HL-60 (cell line): Measurements from ENCODE around the gene TMEM80.

Source experiments
- DNase-seq, 2 experiments: peaks; one replicate each; pipeline ENCODE4 v3.0.0-alpha.2; 2010 to 2020; ENCODE audit warnings: low read depth in 1 of 2, low spot score in 1 of 2
- H3K27ac ChIP-seq: fragments of 250-450 bp; sonication (Bioruptor Pico); replicated peaks from 2 replicates; pipeline ENCODE4 v1.5.1; 2020; ENCODE audit warnings: mild to moderate bottlenecking, moderate library complexity
- H3K27me3 ChIP-seq: fragments of 250-450 bp; sonication (Bioruptor Pico); 2 replicates; pipeline ENCODE4 v1.5.1; 2021; ENCODE audit warnings: mild to moderate bottlenecking, moderate library complexity; ENCODE audit not compliant: insufficient read depth, poor library complexity, severe bottlenecking
- H3K4me3 ChIP-seq: replicated peaks from 2 replicates; pipeline ENCODE4 v1.5.1; 2011; ENCODE audit warnings: mild to moderate bottlenecking, control low read depth, low read length; ENCODE audit not compliant: insufficient read depth
- GABPA ChIP-seq: IDR thresholded peaks from 2 replicates; pipeline ENCODE4 v1.6.1; 2012; ENCODE audit warnings: low read depth
- POLR2AphosphoS5 ChIP-seq: IDR thresholded peaks from 2 replicates; pipeline ENCODE4 v1.6.1; 2012; ENCODE audit warnings: low read depth
- REST ChIP-seq: IDR thresholded peaks from 2 replicates; pipeline ENCODE4 v1.6.1; 2012; ENCODE audit warnings: low read depth; ENCODE audit not compliant: insufficient replicate concordance
- SPI1 ChIP-seq: IDR thresholded peaks from 2 replicates; pipeline ENCODE4 v1.6.1; 2012; ENCODE audit warnings: low read depth, mild to moderate bottlenecking, borderline replicate concordance
- TF ChIP-seq, protein P1 (sequence below): IDR thresholded peaks from one replicate; pipeline ENCODE4 v1.5.1; 2011; ENCODE audit warnings: low read length, control low read depth, inconsistent platforms; ENCODE audit not compliant: insufficient read depth

The TMEM80 gene

DNA sequence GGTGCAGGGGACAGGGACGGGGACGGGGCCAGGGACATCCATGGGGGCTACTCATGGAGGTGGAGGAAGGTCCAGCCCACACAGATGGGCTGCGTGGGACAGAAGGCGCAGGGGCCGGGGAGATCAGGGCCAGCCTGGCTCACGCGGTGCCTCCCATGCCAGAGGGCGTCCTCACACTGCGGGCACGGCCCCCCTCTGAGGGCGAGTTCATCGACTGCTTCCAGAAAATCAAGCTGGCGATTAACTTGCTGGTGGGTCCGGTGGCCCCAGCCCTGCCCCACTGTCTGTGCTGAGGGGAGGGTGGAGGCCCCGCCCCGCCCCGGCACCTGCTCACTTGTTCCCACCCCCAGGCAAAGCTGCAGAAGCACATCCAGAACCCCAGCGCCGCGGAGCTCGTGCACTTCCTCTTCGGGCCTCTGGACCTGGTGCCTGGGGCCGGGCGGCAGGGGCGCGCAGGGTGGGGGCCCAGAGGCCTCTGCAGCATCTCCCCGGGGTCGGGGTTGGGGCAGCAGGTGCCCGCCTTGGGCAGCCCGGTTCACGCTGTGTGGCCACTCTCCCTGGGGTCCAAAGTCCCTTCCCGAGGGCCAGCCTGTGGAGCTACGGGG, 26.2 kb downstream of the TMEM80 start:
- no peak for TF ChIP-seq POLR2AphosphoS5
- peak; percentile 97 for TF ChIP-seq SPI1
- TF ChIP-seq, protein P1, sequence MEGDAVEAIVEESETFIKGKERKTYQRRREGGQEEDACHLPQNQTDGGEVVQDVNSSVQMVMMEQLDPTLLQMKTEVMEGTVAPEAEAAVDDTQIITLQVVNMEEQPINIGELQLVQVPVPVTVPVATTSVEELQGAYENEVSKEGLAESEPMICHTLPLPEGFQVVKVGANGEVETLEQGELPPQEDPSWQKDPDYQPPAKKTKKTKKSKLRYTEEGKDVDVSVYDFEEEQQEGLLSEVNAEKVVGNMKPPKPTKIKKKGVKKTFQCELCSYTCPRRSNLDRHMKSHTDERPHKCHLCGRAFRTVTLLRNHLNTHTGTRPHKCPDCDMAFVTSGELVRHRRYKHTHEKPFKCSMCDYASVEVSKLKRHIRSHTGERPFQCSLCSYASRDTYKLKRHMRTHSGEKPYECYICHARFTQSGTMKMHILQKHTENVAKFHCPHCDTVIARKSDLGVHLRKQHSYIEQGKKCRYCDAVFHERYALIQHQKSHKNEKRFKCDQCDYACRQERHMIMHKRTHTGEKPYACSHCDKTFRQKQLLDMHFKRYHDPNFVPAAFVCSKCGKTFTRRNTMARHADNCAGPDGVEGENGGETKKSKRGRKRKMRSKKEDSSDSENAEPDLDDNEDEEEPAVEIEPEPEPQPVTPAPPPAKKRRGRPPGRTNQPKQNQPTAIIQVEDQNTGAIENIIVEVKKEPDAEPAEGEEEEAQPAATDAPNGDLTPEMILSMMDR, result no peak
- peak overlapping the region; percentile 21 for H3K4me3 ChIP-seq
- peak; percentile 39 to 82 for DNase-seq

DNA sequence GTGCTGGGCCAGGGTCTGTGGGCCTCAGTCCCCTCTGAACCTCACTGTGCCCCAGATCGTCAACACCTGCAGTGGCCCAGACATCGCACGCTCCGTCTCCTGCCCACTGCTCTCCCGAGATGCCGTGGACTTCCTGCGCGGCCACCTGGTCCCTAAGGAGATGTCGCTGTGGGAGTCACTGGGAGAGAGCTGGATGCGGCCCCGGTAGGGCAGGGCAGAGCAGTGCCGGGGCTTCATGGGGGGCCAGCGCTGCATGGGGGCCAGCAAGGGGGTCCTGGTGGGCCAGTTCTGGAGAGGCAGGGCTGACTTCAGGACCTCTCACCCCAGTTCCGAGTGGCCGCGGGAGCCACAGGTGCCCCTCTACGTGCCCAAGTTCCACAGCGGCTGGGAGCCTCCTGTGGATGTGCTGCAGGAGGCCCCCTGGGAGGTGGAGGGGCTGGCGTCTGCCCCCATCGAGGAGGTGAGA, 26.8 kb downstream of the TMEM80 start:
- no peak for DNase-seq
- H3K27ac ChIP-seq, result no peak overlapping the region
- H3K4me3 ChIP-seq, result no peak overlapping the region
- no peak for TF ChIP-seq REST
- no peak for TF ChIP-seq SPI1
- TF ChIP-seq POLR2AphosphoS5, result no peak
- no peak for TF ChIP-seq GABPA
- TF ChIP-seq, protein P1, result no peak
- peaks cover 11% of the 10 kb centered on the region for H3K27me3 ChIP-seq

More for the DNA sequence above, 26.2 kb downstream of the TMEM80 start:
- Histone ChIP-seq H3K27me3 (peaks cover 11% of the 10 kb centered on the region), H3K27ac (no peak overlapping the region)

DNA sequence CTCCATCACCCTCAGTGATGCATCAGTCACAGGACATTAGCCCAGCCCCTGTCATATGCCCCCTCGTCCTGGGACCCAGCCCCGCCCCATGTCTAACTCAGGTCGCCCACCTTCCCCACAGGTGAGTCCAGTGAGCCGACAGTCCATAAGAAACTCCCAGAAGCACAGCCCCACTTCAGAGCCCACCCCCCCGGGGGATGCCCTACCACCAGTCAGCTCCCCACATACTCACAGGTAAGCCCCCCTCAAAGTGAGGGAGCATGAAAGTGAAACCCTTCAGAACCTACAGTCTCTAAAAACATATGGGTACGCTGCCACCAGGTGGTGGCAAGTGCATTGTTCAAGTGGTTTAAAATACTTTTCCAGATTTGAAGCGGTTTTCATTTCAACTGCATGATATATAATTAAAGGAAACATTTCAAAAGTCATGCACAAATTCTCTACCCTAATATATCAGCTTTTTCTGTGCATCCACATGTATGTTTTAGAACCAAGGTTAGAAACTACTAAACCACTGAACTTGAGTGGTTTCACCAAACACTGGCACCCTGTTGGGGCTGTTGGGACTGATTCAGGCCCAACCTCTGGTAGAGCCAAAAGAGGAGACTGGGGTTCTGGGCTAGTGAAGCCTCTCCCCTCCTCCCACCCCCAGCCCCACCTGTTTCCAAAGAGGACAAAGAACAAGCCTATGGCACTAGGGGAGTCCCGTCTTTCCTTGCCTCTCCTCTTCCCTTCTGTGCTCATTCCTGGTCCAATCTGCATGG, 27.7 kb downstream of the TMEM80 start:
- no peak for TF ChIP-seq POLR2AphosphoS5
- TF ChIP-seq, protein P1, result peak; percentile 35
- peak in 1 of 2 experiments; percentile 39 for DNase-seq
- Histone ChIP-seq H3K27ac (no peak overlapping the region), H3K4me3 (no peak overlapping the region), H3K27me3 (peaks cover 11% of the 10 kb centered on the region)

DNA sequence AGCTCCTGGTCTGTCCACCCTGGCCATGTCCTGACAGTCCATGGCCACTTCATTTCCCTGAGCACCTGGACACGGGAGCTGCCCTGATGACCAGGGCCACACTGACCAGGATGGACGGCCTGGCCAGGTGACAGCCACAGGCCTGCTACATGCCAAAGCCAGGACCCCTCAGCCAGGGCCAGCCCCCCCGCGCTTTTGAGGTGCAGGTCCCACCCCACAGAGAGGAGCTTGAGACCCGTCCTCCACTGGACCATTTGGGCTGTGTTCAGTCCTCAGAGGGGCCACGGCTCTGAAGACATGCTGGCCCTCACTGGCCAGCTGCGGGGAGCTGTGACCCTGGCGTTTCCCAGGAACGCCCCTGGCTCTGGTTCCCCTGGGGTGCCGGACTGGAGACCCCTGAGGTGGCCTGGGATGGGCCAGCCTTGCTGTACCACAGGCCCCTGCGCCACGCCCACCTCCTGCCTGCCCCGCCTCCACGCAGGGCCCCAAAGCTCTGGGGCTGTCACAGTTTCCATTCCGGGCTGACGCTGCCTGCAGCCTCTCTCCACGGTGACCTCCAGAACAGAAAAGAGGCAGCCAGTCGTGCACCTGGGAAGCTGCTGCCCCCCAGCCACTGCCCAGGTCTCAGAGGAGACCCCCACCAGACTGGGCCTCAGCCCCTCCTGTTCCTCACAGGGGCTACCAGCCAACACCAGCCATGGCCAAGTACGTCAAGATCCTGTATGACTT, 28.6 kb downstream of the TMEM80 start:
- no peak overlapping the region for H3K27ac ChIP-seq
- no peak for DNase-seq
- TF ChIP-seq SPI1, result no peak
- no peak for TF ChIP-seq REST
- no peak for TF ChIP-seq GABPA
- TF ChIP-seq POLR2AphosphoS5, result no peak
- TF ChIP-seq, protein P1, result no peak
- H3K27me3 ChIP-seq, result peaks cover 11% of the 10 kb centered on the region
- H3K4me3 ChIP-seq, result no peak overlapping the region
